GM12878 (cell line): Measurements from ENCODE around the gene SUSD6. TPM values are rescaled to one million over a fixed set of nuclear protein-coding genes. Genes with fewer than 3 reads are reported as not detected.

Source experiments
- ATAC-seq: fragments of 200-7000 bp; cut with Tn5 transposase; 3 replicates; pipeline ENCODE4 v1.9.1; 2020; ENCODE audit warnings: mild to moderate bottlenecking, moderate library complexity
- BruUV-seq: library from RNA; stranded (reverse); fragments of 400-500 nt; replicated peaks from 2 replicates; lab custom pipeline; 2021; lab: Mats Ljungman, UMichigan
- CTCF ChIA-PET: fragments of 300-600 bp; sonication (Branson Sonifier 250); formaldehyde crosslinking; extraction: SDS; loops from one replicate; lab custom pipeline; 2021; ENCODE audit warnings: inconsistent platforms; lab: Yijun Ruan, JAX
- POLR2A ChIA-PET: fragments of 350-600 bp; formaldehyde crosslinking; extraction: SDS; loops from one replicate; lab custom pipeline; 2021; ENCODE audit warnings: inconsistent platforms; lab: Charles Lee
- RAD21 ChIA-PET: fragments of 300-600 bp; sonication (Branson Sonifier 250); formaldehyde crosslinking; loops from one replicate; lab custom pipeline; 2023; ENCODE audit warnings: antibody characterized with exemption; ENCODE audit not compliant: unreplicated experiment; lab: Charles Lee
- SMC1A ChIA-PET: fragments of 300-600 bp; sonication (Branson Sonifier 250); formaldehyde crosslinking; loops from one replicate; lab custom pipeline; 2023; ENCODE audit not compliant: unreplicated experiment, uncharacterized antibody; lab: Charles Lee
- DNase-seq: peaks from one replicate; pipeline ENCODE4 v3.0.0-alpha.2; 2011; ENCODE audit warnings: low read depth, low spot score
- FAIRE-seq: peaks from 3 replicates; lab custom pipeline; 2011; peaks lifted over from hg19 to GRCh38; lab: Jason Lieb, UNC
- H2AFZ ChIP-seq: 2 replicates; pipeline ENCODE4 v1.6.0; 2011; ENCODE audit warnings: low read depth, low read length, control low read depth; ENCODE audit not compliant: control insufficient read depth
- H3K27ac ChIP-seq: 2 replicates; pipeline ENCODE4 v1.5.1; 2011; ENCODE audit warnings: control low read depth; ENCODE audit not compliant: control insufficient read depth, insufficient read depth
- H3K27me3 ChIP-seq, 2 experiments: replicated peaks in 1 of 2; 2 replicates each; pipeline versions ENCODE4 v1.6.0 to v1.6.1; 2011; ENCODE audit warnings: low read length in 1 of 2; ENCODE audit not compliant: control insufficient read depth in 2 of 2, insufficient read depth in 2 of 2
- H3K36me3 ChIP-seq, 2 experiments: 2 replicates each; pipeline ENCODE4 v1.5.1; 2011; ENCODE audit warnings: low read length in 1 of 2; ENCODE audit not compliant: control insufficient read depth in 2 of 2, insufficient read depth in 2 of 2
- H3K4me1 ChIP-seq: 2 replicates; pipeline ENCODE4 v1.6.1; 2011; ENCODE audit warnings: mild to moderate bottlenecking, low read length, moderate library complexity, mixed read lengths; ENCODE audit not compliant: control insufficient read depth, insufficient read depth
- H3K4me2 ChIP-seq: 2 replicates; pipeline ENCODE4 v1.6.0; 2011; ENCODE audit warnings: control low read depth; ENCODE audit not compliant: control insufficient read depth, insufficient read depth
- H3K4me3 ChIP-seq: fragments of 200-600 bp; sonication (generic); 2 replicates; pipeline ENCODE4 v1.5.1; 2016
- H3K79me2 ChIP-seq: 2 replicates; pipeline ENCODE4 v1.6.0; 2011; ENCODE audit warnings: low read length; ENCODE audit not compliant: control insufficient read depth, insufficient read depth
- H3K9ac ChIP-seq: 2 replicates; pipeline ENCODE4 v1.8.0; 2011; ENCODE audit warnings: low read length, control low read depth, mixed read lengths; ENCODE audit not compliant: control insufficient read depth, insufficient read depth
- H3K9me3 ChIP-seq: replicated peaks from 3 replicates; pipeline ENCODE4 v1.5.1; 2011; ENCODE audit warnings: mild to moderate bottlenecking, low read length; ENCODE audit not compliant: control insufficient read depth, insufficient read depth
- H4K20me1 ChIP-seq: 2 replicates; pipeline ENCODE4 v1.6.0; 2011; ENCODE audit not compliant: control insufficient read depth, insufficient read depth
- CBX5 ChIP-seq: sonication (generic); IDR thresholded peaks from 2 replicates; pipeline ENCODE4 v1.6.1; 2016; ENCODE audit warnings: low read depth, moderate library complexity, mild to moderate bottlenecking, inconsistent platforms
- CREM ChIP-seq: IDR thresholded peaks from 2 replicates; pipeline ENCODE4 v1.6.1; 2014; ENCODE audit warnings: antibody characterized with exemption, low read depth
- EED ChIP-seq: sonication (generic); IDR thresholded peaks from 2 replicates; pipeline ENCODE4 v1.6.1; 2016; ENCODE audit warnings: antibody characterized with exemption, low read depth
- FOXM1 ChIP-seq: IDR thresholded peaks from 2 replicates; pipeline ENCODE4 v1.6.1; 2012; ENCODE audit warnings: low read depth, mild to moderate bottlenecking, inconsistent platforms, low read length, moderate library complexity
- GABPA ChIP-seq: IDR thresholded peaks from 2 replicates; pipeline ENCODE4 v1.6.1; 2014; ENCODE audit warnings: antibody characterized with exemption, low read depth, mild to moderate bottlenecking, inconsistent platforms
- IKZF1 ChIP-seq: fragments of 450-650 bp; conservative IDR thresholded peaks from 2 replicates; pipeline ENCODE4 v1.6.1; 2017; ENCODE audit warnings: antibody characterized with exemption, mild to moderate bottlenecking
- IKZF2 ChIP-seq, 2 experiments: fragments of 450-650 bp; IDR thresholded peaks; 2 replicates each; pipeline ENCODE4 v1.6.1; 2017; ENCODE audit warnings: mild to moderate bottlenecking in 2 of 2, moderate library complexity in 2 of 2
- MTA3 ChIP-seq: IDR thresholded peaks from 2 replicates; pipeline ENCODE4 v1.6.1; 2012; ENCODE audit warnings: low read length, inconsistent platforms, borderline replicate concordance
- NFXL1 ChIP-seq: fragments of 450-650 bp; IDR thresholded peaks from 2 replicates; pipeline ENCODE4 v1.6.1; 2017; ENCODE audit warnings: antibody characterized with exemption, mild to moderate bottlenecking, borderline replicate concordance
- PAX5 ChIP-seq: IDR thresholded peaks from 2 replicates; pipeline ENCODE4 v1.6.1; 2011; ENCODE audit warnings: low read depth, low read length, borderline replicate concordance
- RUNX3 ChIP-seq: IDR thresholded peaks from 2 replicates; pipeline ENCODE4 v1.6.1; 2012; ENCODE audit warnings: low read length, inconsistent platforms
- SKIL ChIP-seq: fragments of 450-650 bp; IDR thresholded peaks from 2 replicates; pipeline ENCODE4 v1.6.1; 2017; ENCODE audit warnings: mild to moderate bottlenecking, low read depth, inconsistent platforms; ENCODE audit not compliant: poor library complexity, severe bottlenecking
- STAT1 ChIP-seq: fragments of 450-650 bp; conservative IDR thresholded peaks from 2 replicates; pipeline ENCODE4 v1.6.1; 2014; ENCODE audit warnings: antibody characterized with exemption, mild to moderate bottlenecking
- ZSCAN29 ChIP-seq: fragments of 450-650 bp; IDR thresholded peaks from 2 replicates; pipeline ENCODE4 v1.6.1; 2017; ENCODE audit warnings: mild to moderate bottlenecking, moderate library complexity
- WGBS: methylation state at CpG from one replicate; pipeline ENCODE4 v1.1.6; 2016; ENCODE audit warnings: low lambda C conversion rate; ENCODE audit not compliant: insufficient replicate concordance, insufficient coverage; ENCODE audit errors: missing lambda C conversion rate; 5-methylcytosine and 5-hydroxymethylcytosine counted together
- in situ Hi-C: fragments of 300-500 bp; cut with MboI; formaldehyde crosslinking; loops from 9 replicates; pipeline ENCODE4 v1.14.3; 2018; ENCODE audit warnings: mixed read lengths
- intact Hi-C: fragments of 100-400 bp; cut with micrococcal nuclease; formaldehyde crosslinking; loops from one replicate; pipeline ENCODE4 v1.14.2; 2022; ENCODE audit not compliant: unreplicated experiment
- polyA plus RNA-seq, 11 experiments: library from polyadenylated mRNA; depleted of rRNA in 4 of 11; unstranded in 6 of 11; stranded (reverse) in 5 of 11; fragments of >200 nt; fragmentation: Nextera tagmentation in 4 of 11; fragmentation: Illumina TruSeq in 1 of 11; extraction: Ambion mirVana in 4 of 11; extraction: Trizol in 1 of 11; gene quantifications; 1 replicate in 1 of 11; 2 replicates in 10 of 11; pipeline versions ENCODE4 v1.2.1 to v1.2.3, GENCODE V29; 2011 to 2016; ENCODE audit warnings: inconsistent platforms in 2 of 11, missing spikeins in 2 of 11, low read depth in 1 of 11
- total RNA-seq, 4 experiments: library from RNA; depleted of rRNA in 3 of 4; stranded (reverse); fragments of >200 nt in 3 of 4; fragmentation: Illumina TruSeq in 1 of 4; extraction: Trizol in 1 of 4; gene quantifications; 2 replicates each; pipeline versions ENCODE4 v1.2.1 to v1.2.3, GENCODE V29; 2013 to 2021

The SUSD6 gene
- total and polyA plus RNA-seq, 10 of the 15 experiments (the other 5 are each of a cell fraction or from before 2014, with no cell fraction given), result 6.6 to 39.8 (median 20.2) TPM

DNA sequence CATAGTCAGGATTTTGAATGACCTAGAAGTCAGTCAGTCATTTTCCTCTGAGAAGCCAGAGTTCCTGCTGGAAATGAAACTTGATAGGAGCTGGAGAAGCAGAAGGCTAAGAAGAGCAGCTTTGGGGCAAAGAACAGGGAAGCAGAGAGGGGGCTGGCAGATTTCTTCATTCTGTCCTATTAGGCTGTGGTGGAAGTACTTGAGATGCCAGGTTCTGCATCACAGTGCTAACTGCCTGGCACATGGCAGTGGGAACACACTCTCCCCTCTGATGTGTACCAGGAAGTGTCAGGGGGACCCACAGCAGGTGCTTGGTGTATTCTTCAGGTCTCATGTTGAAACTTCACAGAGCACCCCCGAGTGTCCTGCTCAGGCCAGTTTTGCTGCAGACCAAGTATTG lies 61.0 kb downstream of the SUSD6 start:
- ChIA-PET CTCF (interaction anchor here (0.7 to 2.5 kb wide), 3 partner anchors 22 to 68 kb away, joined by 3 to 8 read pairs (median 3); no protein-coding TSS in a partner anchor), SMC1A (interaction anchor here (0.8 to 4.9 kb wide), 9 partner anchors 13 to 67 kb away, joined by 3 to 45 read pairs (median 6); no protein-coding TSS in a partner anchor), POLR2A (interaction anchor here (1.3 kb wide), 1 partner anchor 46 kb away, joined by 3 read pairs; no protein-coding TSS in a partner anchor), RAD21 (interaction anchor here (1.0 to 2.4 kb wide), 4 partner anchors 39 to 62 kb away, joined by 3 to 7 read pairs (median 4); partner anchors contain the start of gene SUSD6)
- Histone ChIP-seq H3K27me3 (no peaks in the 10 kb centered on the region), H3K36me3 (peaks cover 5 to 8% of the 10 kb centered on the region in 2 experiments; a peak in 3 of 4 replicates), H3K9me3 (no peaks in the 10 kb centered on the region; the same call in 2 of the 3 replicates), H3K27ac (peak overlapping the region; percentile 77), H3K9ac (peak overlapping the region; percentile 30; the same call in 1 of the 2 replicates), H4K20me1 (peaks cover 8% of the 10 kb centered on the region; the same call in 1 of the 2 replicates), H3K4me3 (no peak overlapping the region; the same call in 1 of the 2 replicates), H2AFZ (no peak overlapping the region), H3K79me2 (peaks cover 84% of the 10 kb centered on the region), H3K4me1 (peaks cover 83% of the 10 kb centered on the region), H3K4me2 (peak overlapping the region; percentile 82)
- DNase-seq (no peak), FAIRE-seq (no peak), ATAC-seq (no peak)
- TF ChIP-seq NFXL1 (no peak), EED (0 out of 2 replicates have a peak, but pooled peaks have one; percentile 7)
- in situ Hi-C loops, result no loop called here
- WGBS, result 0% methylated on average over 1 of the region's 1 CpG
- no TSS peak for BruUV-seq
- intact Hi-C loops, result loop anchor here (2.0 kb wide), 3 partner anchors 20 to 58 kb away; no protein-coding TSS in a partner anchor

- Histone ChIP-seq H3K4me3 (no peak overlapping the region; the same call in 1 of the 2 replicates), H3K79me2 (peaks cover 86% of the 10 kb centered on the region), H3K27ac (peak overlapping the region; percentile 77), H3K36me3 (peaks cover 5 to 10% of the 10 kb centered on the region in 2 experiments; a peak in 3 of 4 replicates), H4K20me1 (peaks cover 8% of the 10 kb centered on the region; the same call in 1 of the 2 replicates), H3K27me3 (no peaks in the 10 kb centered on the region), H3K9ac (peak overlapping the region; percentile 30; the same call in 1 of the 2 replicates), H3K9me3 (no peaks in the 10 kb centered on the region; the same call in 2 of the 3 replicates), H3K4me2 (peak overlapping the region; percentile 82), H2AFZ (no peak overlapping the region), H3K4me1 (peaks cover 78% of the 10 kb centered on the region)
- POLR2A ChIA-PET, result interaction anchor here (1.3 to 1.4 kb wide), 2 partner anchors 47 to 60 kb away, joined by 3 to 4 read pairs; no protein-coding TSS in a partner anchor
- SMC1A ChIA-PET, result interaction anchor here (0.7 to 4.9 kb wide), 17 partner anchors 8 to 68 kb away, joined by 3 to 45 read pairs (median 4); no protein-coding TSS in a partner anchor
- DNase-seq, result no peak
- CTCF ChIA-PET, result interaction anchor here (0.6 to 2.5 kb wide), 6 partner anchors 12 to 68 kb away, joined by 3 to 10 read pairs (median 6); no protein-coding TSS in a partner anchor
- FAIRE-seq, result no peak
- RAD21 ChIA-PET, result interaction anchor here (1.0 to 2.9 kb wide), 11 partner anchors 12 to 66 kb away, joined by 3 to 15 read pairs (median 5); partner anchors contain the start of gene SUSD6
- ATAC-seq, result peak; percentile 28
- BruUV-seq, result no TSS peak
- intact Hi-C loops, result loop anchor here (2.0 kb wide), 3 partner anchors 20 to 58 kb away; no protein-coding TSS in a partner anchor
- in situ Hi-C loops, result no loop called here
- TF ChIP-seq GABPA, result 0 out of 2 replicates have a peak, but pooled peaks have one; percentile 17
- TF ChIP-seq CREM, result 0 out of 2 replicates have a peak, but pooled peaks have one; percentile 21
- peak; percentile 72 for TF ChIP-seq RUNX3
- 0 out of 2 replicates have a peak, but pooled peaks have one; percentile 27 for TF ChIP-seq PAX5
- TF ChIP-seq MTA3, result 0 out of 2 replicates have a peak, but pooled peaks have one; percentile 42
- TF ChIP-seq NFXL1, result no peak
- TF ChIP-seq ZSCAN29, result no peak
- TF ChIP-seq IKZF1, result peak; percentile 37; the same call in 1 of the 2 replicates
- peak; percentile 21 to 30; a peak in 1 of 4 replicates for TF ChIP-seq IKZF2 (IDR thresholded peaks at IDR 0.05)
- 0 out of 2 replicates have a peak, but pooled peaks have one; percentile 33 for TF ChIP-seq CBX5
- peak; percentile 44 for TF ChIP-seq SKIL
- no peak for TF ChIP-seq STAT1
- TF ChIP-seq FOXM1, result 0 out of 2 replicates have a peak, but pooled peaks have one; percentile 44
Observed at GRCh38 chr14:69673104-69673503, 61.7 kb downstream of the SUSD6 start.
